ENCODE measurements around the gene LSR.

- TF ChIP-seq CTCF (IDR thresholded peaks at IDR 0.05) (no peak), POLR2A (IDR thresholded peaks at IDR 0.05) (no peak)
Measured at GRCh38 chr19:35256566-35256965, 7.8 kb downstream of the LSR start.
